Activated B cell treated with CpG ODN at 0.5 μM for 24 hours (primary cell): Measurements from ENCODE around the gene SELENOH. TPM values are rescaled to one million over a fixed set of nuclear protein-coding genes. Genes with fewer than 3 reads are reported as not detected.

ENCODE experiments used
- ATAC-seq: fragments of 200-7000 bp; cut with Tn5 transposase; one replicate; pipeline ENCODE4 v1.10.0; 2021; ENCODE audit warnings: low read depth, mild to moderate bottlenecking, moderate library complexity
- CTCF ChIA-PET: fragments of 350-600 bp; sonication (Branson Sonifier 250); formaldehyde crosslinking; loops from one replicate; lab custom pipeline; 2021; ENCODE audit warnings: antibody characterized with exemption; lab: Charles Lee
- POLR2A ChIA-PET: fragments of 350-600 bp; sonication (Branson Sonifier 250); formaldehyde crosslinking; loops from one replicate; lab custom pipeline; 2021; ENCODE audit warnings: antibody characterized with exemption; lab: Charles Lee
- DNase-seq: peaks from one replicate; pipeline ENCODE4 v3.0.0; 2022
- H3K27ac Mint-ChIP-seq: one replicate; pipeline ENCODE4 v1.8.0; 2020; ENCODE audit warnings: mixed read lengths
- H3K27me3 Mint-ChIP-seq: one replicate; pipeline ENCODE4 v1.8.0; 2021; ENCODE audit warnings: mixed read lengths
- H3K36me3 Mint-ChIP-seq: one replicate; pipeline ENCODE4 v1.8.0; 2021; ENCODE audit warnings: low read depth, mixed read lengths
- H3K4me1 Mint-ChIP-seq: one replicate; pipeline ENCODE4 v1.8.0; 2021; ENCODE audit warnings: mixed read lengths
- H3K4me3 Mint-ChIP-seq: one replicate; pipeline ENCODE4 v1.8.0; 2020; ENCODE audit warnings: mild to moderate bottlenecking, mixed read lengths
- H3K9me3 Mint-ChIP-seq: one replicate; pipeline ENCODE4 v1.8.0; 2020; ENCODE audit warnings: mixed read lengths
- intact Hi-C: fragments of 100-400 bp; cut with micrococcal nuclease; formaldehyde crosslinking; loops from one replicate; pipeline ENCODE4 v1.15.1; 2024
- total RNA-seq: library from RNA; stranded (reverse); gene quantifications from 2 replicates; pipeline ENCODE4 v1.2.3, GENCODE V29; 2022
- TF ChIP-seq, protein P1 (sequence below): fragments of 200-600 bp; IDR thresholded peaks from one replicate; pipeline ENCODE4 v1.8.0; 2022; ENCODE audit warnings: antibody characterized with exemption, mild to moderate bottlenecking

Gene SELENOH
- total RNA-seq, 1 donor from 2014 or later: 210 TPM

DNA sequence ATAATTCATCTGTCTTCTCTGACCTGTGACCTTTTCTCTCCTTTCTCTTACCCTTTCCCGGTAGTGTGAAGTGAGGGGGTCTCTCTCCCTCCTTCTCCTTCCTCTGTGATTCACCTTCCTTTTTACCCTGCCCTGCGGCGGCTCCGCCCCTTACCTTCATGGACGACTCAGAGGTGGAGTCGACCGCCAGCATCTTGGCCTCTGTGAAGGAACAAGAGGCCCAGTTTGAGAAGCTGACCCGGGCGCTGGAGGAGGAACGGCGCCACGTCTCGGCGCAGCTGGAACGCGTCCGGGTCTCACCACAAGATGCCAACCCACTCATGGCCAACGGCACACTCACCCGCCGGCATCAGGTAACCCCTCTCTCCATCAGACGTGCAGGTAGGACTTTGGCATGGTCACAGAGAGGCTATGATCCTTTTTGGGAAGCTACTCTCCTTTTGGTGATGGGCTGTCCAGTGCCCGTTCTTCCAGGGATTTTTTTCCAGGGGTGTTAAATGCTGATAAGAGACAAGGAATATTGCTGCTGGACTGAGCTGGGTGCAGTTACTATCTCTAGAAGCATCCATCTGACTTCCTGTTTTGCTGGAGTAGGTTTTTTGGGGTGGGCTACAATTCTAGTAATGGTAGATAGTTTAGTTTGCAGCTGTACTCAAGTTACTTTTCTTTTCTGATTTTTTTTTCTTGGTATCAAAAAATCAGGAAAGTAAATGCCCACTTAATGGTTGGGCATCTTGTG lies 50.2 kb downstream of the SELENOH start:
- ATAC-seq (no peak), DNase-seq (no peak)
- intact Hi-C loops: loop anchor here (1.0 to 5.0 kb wide), 7 partner anchors 50 to 786 kb away; partner anchors contain the start of genes CLP1, LPXN, MED19 and SELENOH
- CTCF ChIA-PET: interaction anchor here (0.9 kb wide), 1 partner anchor 9 kb away, joined by 5 read pairs; no protein-coding TSS in a partner anchor
- Mint-ChIP-seq H3K27me3 (no peaks in the 10 kb centered on the region), H3K27ac (peak overlapping the region; percentile 90), H3K36me3 (peaks cover 16% of the 10 kb centered on the region), H3K4me1 (peaks cover 79% of the 10 kb centered on the region), H3K4me3 (peak overlapping the region; percentile 75), H3K9me3 (no peaks in the 10 kb centered on the region)
- TF ChIP-seq, protein P1, sequence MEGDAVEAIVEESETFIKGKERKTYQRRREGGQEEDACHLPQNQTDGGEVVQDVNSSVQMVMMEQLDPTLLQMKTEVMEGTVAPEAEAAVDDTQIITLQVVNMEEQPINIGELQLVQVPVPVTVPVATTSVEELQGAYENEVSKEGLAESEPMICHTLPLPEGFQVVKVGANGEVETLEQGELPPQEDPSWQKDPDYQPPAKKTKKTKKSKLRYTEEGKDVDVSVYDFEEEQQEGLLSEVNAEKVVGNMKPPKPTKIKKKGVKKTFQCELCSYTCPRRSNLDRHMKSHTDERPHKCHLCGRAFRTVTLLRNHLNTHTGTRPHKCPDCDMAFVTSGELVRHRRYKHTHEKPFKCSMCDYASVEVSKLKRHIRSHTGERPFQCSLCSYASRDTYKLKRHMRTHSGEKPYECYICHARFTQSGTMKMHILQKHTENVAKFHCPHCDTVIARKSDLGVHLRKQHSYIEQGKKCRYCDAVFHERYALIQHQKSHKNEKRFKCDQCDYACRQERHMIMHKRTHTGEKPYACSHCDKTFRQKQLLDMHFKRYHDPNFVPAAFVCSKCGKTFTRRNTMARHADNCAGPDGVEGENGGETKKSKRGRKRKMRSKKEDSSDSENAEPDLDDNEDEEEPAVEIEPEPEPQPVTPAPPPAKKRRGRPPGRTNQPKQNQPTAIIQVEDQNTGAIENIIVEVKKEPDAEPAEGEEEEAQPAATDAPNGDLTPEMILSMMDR: no peak
- POLR2A ChIA-PET: interaction anchor here (0.8 to 3.4 kb wide), 7 partner anchors 9 to 124 kb away, joined by 3 to 39 read pairs (median 4); partner anchors contain the start of genes BTBD18, CTNND1, SELENOH and ZDHHC5

DNA sequence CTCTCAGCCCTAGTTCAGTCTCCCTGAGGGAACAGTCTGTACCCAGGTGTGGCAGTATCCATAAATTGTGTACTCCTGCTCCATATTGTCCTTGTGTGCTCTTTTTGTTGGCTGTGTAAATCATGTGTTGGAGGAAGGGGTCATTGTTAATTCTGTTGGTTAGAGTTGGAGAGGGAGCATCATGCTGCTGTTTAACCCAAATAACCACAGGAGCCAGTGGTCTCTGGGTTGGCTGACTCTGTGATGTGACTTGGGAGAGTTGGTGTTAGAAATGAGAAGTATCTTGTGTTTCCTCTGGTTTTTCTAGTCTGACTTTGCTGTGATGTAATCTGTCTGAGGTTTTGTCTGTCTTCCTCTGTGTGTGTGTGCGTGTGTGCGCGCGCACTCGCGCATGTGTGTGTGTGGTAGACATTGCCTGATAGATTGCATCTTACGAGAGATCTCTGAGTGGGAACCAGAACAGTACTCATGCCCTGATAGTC lies 50.8 kb downstream of the SELENOH start:
- intact Hi-C loops: loop anchor here (1.0 to 5.0 kb wide), 7 partner anchors 51 to 785 kb away; partner anchors contain the start of genes CLP1, LPXN, MED19 and SELENOH
- H3K9me3 Mint-ChIP-seq: no peaks in the 10 kb centered on the region
- peak overlapping the region; percentile 75 for H3K4me3 Mint-ChIP-seq
- ATAC-seq (peak; percentile 89), DNase-seq (peak; percentile 71)
- TF ChIP-seq, protein P1: no peak
- H3K27me3 Mint-ChIP-seq: no peaks in the 10 kb centered on the region
- CTCF ChIA-PET: interaction anchor here (0.8 to 0.9 kb wide), 3 partner anchors 8 to 41 kb away, joined by 3 to 5 read pairs (median 3); partner anchors contain the start of gene BTBD18
- H3K27ac Mint-ChIP-seq: peak overlapping the region; percentile 90
- H3K36me3 Mint-ChIP-seq: peaks cover 20% of the 10 kb centered on the region
- POLR2A ChIA-PET: interaction anchor here (0.8 to 3.4 kb wide), 9 partner anchors 9 to 125 kb away, joined by 3 to 39 read pairs (median 5); partner anchors contain the start of genes BTBD18, CTNND1, MED19 and SELENOH
- H3K4me1 Mint-ChIP-seq: peaks cover 73% of the 10 kb centered on the region

DNA sequence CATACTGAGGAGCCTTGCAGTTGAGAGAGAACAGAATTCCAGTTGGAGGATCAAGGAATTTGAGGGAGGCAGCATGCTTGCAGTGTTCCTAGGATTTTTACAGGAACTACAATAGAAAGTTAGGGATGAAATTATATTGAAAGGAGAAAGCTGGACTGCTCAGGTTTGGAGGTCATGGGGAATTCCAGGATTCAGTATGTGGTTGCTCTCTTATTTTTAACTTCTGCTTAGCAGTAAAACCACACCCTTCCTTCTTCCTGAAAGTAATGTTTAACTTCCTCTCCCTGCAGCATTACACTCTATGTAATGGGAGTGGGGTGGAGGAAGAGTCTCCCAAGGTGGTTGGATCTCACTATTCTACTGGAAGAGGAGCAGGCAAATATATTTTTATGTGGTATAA lies 51.6 kb downstream of the SELENOH start:
- ATAC-seq (peak; percentile 37), DNase-seq (no peak)
- ChIA-PET POLR2A (interaction anchor here (0.9 to 3.4 kb wide), 9 partner anchors 8 to 126 kb away, joined by 3 to 39 read pairs (median 7); partner anchors contain the start of genes BTBD18, MED19, SELENOH and ZDHHC5), CTCF (interaction anchor here (0.8 kb wide), 2 partner anchors 8 to 41 kb away, joined by 3 read pairs; partner anchors contain the start of gene BTBD18)
- intact Hi-C loops: loop anchor here (1.0 to 5.0 kb wide), 8 partner anchors 8 to 784 kb away; partner anchors contain the start of genes CLP1, LPXN, MED19 and SELENOH
- H3K27ac Mint-ChIP-seq: peak overlapping the region; percentile 90
- peak overlapping the region; percentile 75 for H3K4me3 Mint-ChIP-seq
- H3K4me1 Mint-ChIP-seq: peaks cover 66% of the 10 kb centered on the region
- H3K9me3 Mint-ChIP-seq: no peaks in the 10 kb centered on the region
- H3K27me3 Mint-ChIP-seq: no peaks in the 10 kb centered on the region
- H3K36me3 Mint-ChIP-seq: peaks cover 22% of the 10 kb centered on the region
- TF ChIP-seq, protein P1: no peak

Other genes with a start within 250 kb of the SELENOH start
- 11.1 and 12.8 TPM in 2 replicates for gene SLC43A1, start 225.8 kb upstream of the SELENOH start, total RNA-seq
- 100 and 108 TPM in 2 replicates for gene TIMM10, start 210.7 kb upstream of the SELENOH start, total RNA-seq
- gene SMTNL1, start 203.9 kb upstream of the SELENOH start, total RNA-seq: not detected in 2 replicates
- 63.4 and 69.2 TPM in 2 replicates for gene UBE2L6, start 173.8 kb upstream of the SELENOH start, total RNA-seq
- not detected in 2 replicates for gene SERPING1, start 143.8 kb upstream of the SELENOH start, total RNA-seq
- not detected in 2 replicates for gene YPEL4, start 91.6 kb upstream of the SELENOH start, total RNA-seq
- 20.4 and 20.9 TPM in 2 replicates for gene CLP1, start 83.7 kb upstream of the SELENOH start, total RNA-seq
- 50.9 and 60.7 TPM in 2 replicates for gene ZDHHC5, start 73.4 kb upstream of the SELENOH start, total RNA-seq
- gene MED19, start 29.3 kb upstream of the SELENOH start, total RNA-seq: 14.6 and 14.8 TPM in 2 replicates
- 53.2 and 53.3 TPM in 2 replicates for gene TMX2, start 28.9 kb upstream of the SELENOH start, total RNA-seq
- gene BTBD18, start 10.3 kb downstream of the SELENOH start, total RNA-seq: not detected in 2 replicates
- 34.2 and 42.3 TPM in 2 replicates for gene CTNND1, start 20.3 kb downstream of the SELENOH start, total RNA-seq